Measurements from ENCODE around the gene CPZ. TPM values are rescaled to one million over a fixed set of nuclear protein-coding genes. Genes with fewer than 3 reads are reported as not detected.

CPZ gene
- total RNA-seq, 1 donor from 2014 or later, result 0.67 TPM

GRCh38 chr4:8545439-8545765 lies 47.2 kb upstream of the CPZ start:
- DNase-seq (ENCODE audit: low read depth), result no peak
- TF ChIP-seq, protein P1, sequence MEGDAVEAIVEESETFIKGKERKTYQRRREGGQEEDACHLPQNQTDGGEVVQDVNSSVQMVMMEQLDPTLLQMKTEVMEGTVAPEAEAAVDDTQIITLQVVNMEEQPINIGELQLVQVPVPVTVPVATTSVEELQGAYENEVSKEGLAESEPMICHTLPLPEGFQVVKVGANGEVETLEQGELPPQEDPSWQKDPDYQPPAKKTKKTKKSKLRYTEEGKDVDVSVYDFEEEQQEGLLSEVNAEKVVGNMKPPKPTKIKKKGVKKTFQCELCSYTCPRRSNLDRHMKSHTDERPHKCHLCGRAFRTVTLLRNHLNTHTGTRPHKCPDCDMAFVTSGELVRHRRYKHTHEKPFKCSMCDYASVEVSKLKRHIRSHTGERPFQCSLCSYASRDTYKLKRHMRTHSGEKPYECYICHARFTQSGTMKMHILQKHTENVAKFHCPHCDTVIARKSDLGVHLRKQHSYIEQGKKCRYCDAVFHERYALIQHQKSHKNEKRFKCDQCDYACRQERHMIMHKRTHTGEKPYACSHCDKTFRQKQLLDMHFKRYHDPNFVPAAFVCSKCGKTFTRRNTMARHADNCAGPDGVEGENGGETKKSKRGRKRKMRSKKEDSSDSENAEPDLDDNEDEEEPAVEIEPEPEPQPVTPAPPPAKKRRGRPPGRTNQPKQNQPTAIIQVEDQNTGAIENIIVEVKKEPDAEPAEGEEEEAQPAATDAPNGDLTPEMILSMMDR (IDR thresholded peaks at IDR 0.05; ENCODE audit: insufficient read depth, low read length, poor library complexity, severe bottlenecking), result no peak
- no peak overlapping the region for H3K4me3 ChIP-seq (ENCODE audit: low read depth, low read length)
- H3K36me3 ChIP-seq (ENCODE audit: control insufficient read depth, insufficient read depth, low read length), result no peaks in the 10 kb centered on the region
- no peaks in the 10 kb centered on the region for H3K27me3 ChIP-seq (ENCODE audit: control insufficient read depth, insufficient read depth, low read length)

- TF ChIP-seq, protein P1 (IDR thresholded peaks at IDR 0.05; ENCODE audit: insufficient read depth, low read length, poor library complexity, severe bottlenecking), result no peak
- H3K4me3 ChIP-seq (ENCODE audit: low read depth, low read length), result no peak overlapping the region
- DNase-seq (ENCODE audit: low read depth), result no peak
Measured at GRCh38 chr4:8546766-8547107, 45.8 kb upstream of the CPZ start.

DNA sequence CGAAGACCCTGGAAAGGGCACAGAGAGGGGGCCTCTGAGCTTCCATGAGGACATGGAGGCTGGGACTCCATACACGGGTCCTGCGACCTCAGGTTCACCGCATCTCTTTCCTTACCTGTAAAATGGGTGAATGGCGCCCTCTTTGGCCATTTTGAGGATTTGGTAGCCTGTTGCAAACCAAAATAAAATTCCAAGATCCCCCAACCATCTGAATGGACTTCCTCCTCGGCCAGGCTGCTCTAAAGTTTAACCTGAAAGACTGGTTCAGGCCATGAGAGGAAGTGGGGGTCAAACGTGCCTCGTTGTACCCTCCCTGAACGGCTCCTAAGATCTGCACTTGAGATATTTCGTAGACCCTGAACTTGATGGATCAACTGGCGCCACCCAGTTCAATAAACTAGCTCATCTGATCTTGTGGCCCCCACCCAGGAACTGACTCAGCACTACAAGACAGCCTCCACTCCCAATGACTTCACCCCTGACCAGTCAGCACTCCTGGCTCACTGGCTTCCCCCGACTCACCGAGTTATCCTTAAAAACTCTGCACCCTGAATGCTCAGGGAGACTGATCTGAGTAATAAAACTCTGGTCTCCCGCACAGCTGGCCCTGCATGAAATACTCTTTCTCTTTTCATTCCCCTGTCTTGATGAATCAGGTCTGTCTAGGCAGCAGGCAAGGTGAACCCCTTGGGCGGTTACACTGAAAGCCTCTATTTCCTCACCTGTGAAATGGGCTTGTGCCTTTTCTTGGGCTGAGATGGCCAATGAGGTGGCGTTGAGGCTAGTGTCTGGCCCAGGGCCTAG lies 45.3 kb upstream of the CPZ start:
- no peaks in the 10 kb centered on the region for H3K27me3 ChIP-seq (ENCODE audit: control insufficient read depth, insufficient read depth, low read length)
- peak; percentile 48 for DNase-seq (ENCODE audit: low read depth)

More at GRCh38 chr4:8546766-8547107, 45.8 kb upstream of the CPZ start:
- H3K27me3 ChIP-seq (ENCODE audit: control insufficient read depth, insufficient read depth, low read length), result no peaks in the 10 kb centered on the region
- H3K36me3 ChIP-seq (ENCODE audit: control insufficient read depth, insufficient read depth, low read length), result no peaks in the 10 kb centered on the region

DNA sequence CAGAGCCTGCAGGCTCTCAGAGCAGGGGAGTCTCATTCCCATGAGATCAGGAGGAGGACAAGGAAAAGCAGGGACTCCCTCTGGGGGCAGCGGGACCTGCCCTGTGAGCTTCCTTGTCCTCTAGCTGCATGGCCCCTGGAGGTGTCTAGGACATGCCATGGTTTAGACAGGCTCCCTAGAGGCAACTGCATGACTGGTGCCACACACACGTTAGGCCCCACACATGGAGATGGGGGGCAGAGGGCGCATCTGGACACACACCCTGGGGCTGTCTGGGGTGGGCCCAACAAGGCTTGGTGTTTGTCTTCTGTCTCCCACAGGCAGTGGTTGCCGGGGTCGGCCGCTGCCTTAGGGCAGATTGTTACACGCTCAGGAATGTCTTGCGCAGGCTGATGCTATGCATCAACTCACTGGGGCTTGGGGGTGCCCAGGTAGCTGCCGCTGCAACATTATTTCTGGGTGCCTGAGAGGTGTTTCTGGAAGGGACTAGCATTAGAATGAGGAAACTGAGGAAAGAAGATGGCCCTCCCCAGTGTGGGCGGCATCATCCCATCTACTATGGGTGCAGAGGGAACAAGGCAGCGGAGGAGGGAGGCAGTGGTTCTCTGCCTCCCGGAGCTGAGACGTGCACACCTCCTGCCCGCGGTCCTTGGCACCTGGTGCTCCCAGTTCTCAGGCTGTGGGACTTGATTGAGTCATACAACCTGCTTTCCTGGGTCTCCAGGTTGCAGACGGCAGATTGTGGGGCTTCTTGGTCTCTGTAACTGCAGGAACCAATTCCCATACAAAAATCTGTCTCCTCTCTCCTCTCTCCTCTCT lies 44.4 kb upstream of the CPZ start:
- Histone ChIP-seq H3K36me3 (ENCODE audit: control insufficient read depth, insufficient read depth, low read length) (no peaks in the 10 kb centered on the region), H3K4me3 (ENCODE audit: low read depth, low read length) (no peak overlapping the region), H3K27me3 (ENCODE audit: control insufficient read depth, insufficient read depth, low read length) (no peaks in the 10 kb centered on the region)
- DNase-seq (ENCODE audit: low read depth), result no peak
- TF ChIP-seq, protein P1 (IDR thresholded peaks at IDR 0.05; ENCODE audit: insufficient read depth, low read length, poor library complexity, severe bottlenecking), result no peak

More for the DNA sequence above, 45.3 kb upstream of the CPZ start:
- H3K4me3 ChIP-seq (ENCODE audit: low read depth, low read length), result no peak overlapping the region
- TF ChIP-seq, protein P1 (IDR thresholded peaks at IDR 0.05; ENCODE audit: insufficient read depth, low read length, poor library complexity, severe bottlenecking), result peak; percentile 13
- H3K36me3 ChIP-seq (ENCODE audit: control insufficient read depth, insufficient read depth, low read length), result no peaks in the 10 kb centered on the region

- no peaks in the 10 kb centered on the region for H3K36me3 ChIP-seq (ENCODE audit: control insufficient read depth, insufficient read depth, low read length)
- no peak for DNase-seq (ENCODE audit: low read depth)
- no peaks in the 10 kb centered on the region for H3K27me3 ChIP-seq (ENCODE audit: control insufficient read depth, insufficient read depth, low read length)
- H3K4me3 ChIP-seq (ENCODE audit: low read depth, low read length), result no peak overlapping the region
- TF ChIP-seq, protein P1 (IDR thresholded peaks at IDR 0.05; ENCODE audit: insufficient read depth, low read length, poor library complexity, severe bottlenecking), result no peak
Measured at GRCh38 chr4:8548731-8549351, 43.7 kb upstream of the CPZ start.
